Colon (tissue), 2 donors: ENCODE results near the gene PTOV1.

Experiments
- FAIRE-seq: peaks from 2 replicates; lab custom pipeline; 2012; peaks lifted over from hg19 to GRCh38; lab: Jason Lieb, UNC
- donor health status: control.
- donor health status: control.

PTOV1 gene

DNA sequence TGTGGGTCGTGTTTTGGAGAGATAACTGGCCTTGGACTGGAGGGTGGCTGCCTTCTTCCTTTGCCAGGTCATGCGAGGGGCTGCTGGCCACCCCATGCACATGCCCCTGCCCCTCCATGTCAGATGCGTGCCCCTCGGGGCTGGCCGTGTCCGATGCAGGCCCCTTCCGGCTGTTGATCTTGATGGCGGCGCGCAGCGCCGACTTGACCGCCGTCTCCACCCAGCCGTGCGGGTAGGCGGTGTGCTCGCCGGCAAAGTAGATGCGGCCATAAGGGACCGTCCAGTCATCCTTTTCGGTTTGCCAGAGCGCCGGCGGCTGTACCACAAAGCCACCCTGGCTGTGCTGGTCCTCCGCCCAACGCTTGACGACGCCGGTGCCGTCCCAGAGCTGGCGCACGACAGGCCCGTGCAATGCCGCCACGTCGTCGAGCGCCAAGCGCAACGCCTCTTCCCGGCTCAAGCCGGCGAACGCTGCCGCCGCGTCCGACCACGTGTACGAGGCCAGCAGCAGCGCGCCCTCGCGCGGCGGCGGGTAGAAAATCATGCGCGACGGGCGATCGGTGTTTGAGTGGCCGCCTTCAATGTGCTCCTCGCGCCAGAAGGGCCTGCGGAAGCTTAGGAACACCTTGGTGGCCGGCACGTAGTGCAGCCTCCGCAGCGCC lies 38.9 kb downstream of the PTOV1 start:
- FAIRE-seq: no peak

DNA sequence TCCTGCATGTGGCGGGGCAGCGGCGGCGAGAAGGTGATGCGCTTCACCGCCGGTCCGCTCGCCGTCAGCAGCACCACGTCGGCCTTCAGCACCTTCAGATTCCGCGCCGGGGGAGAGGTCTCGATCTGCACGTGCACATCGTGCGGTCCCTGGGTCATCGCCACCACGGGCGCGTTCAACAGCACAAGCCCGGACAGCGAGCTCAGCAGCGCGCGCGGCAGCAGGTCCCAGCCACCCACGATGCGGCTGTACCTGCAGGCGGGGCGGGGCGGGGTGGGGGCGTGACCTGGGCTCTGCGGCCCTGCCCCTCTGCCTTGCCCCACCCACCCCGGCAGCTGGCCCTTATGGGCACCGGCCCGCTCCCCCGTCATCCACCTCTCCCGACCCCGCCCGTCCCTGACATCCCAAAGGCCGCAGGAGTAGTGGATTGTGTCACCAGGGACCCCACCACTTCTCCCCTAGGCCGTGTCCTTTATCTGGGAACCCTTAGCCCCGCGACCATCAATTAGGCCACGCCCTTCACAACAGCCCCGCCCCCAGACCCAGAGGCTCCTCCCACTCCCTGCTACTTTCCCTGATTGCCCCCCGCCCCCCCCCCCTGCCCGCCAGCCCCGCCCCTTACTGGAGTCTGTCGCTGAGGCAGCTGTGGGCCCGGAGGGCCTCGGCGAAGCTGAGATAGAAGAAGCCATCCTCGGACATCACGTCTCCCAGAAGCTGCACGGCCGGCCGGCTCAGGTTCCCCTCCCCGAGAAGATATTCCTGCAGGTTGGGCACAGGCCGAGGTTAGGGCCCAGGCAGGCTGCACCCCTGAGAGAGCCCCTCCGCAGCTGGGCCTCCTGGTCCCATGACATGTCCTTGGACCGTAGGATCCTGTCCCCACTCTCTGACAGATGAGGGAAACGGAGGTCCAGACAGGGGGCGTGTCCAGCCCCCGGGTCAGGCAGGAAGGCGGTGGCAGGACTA lies 39.7 kb downstream of the PTOV1 start:
- no peak for FAIRE-seq

DNA sequence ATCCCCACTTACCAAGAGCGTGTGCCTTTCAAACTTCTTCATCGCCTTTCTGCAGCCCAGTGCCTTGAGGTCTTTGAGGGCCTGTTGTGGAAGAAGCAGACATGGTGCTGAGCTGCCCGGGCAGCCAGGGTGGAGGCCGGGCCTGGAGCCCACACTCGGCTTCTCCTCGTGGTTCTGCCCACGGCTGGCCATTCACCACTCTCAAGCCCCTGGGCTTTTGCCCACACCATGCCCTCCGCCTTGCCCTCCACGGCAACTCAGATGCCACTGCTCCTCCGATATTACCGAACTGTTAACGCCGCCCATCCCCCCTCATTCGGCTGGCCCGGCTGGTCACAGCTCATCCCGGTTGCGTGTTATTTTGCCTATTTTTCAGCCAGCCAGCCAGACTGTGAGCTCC lies 40.4 kb downstream of the PTOV1 start:
- no peak for FAIRE-seq

DNA sequence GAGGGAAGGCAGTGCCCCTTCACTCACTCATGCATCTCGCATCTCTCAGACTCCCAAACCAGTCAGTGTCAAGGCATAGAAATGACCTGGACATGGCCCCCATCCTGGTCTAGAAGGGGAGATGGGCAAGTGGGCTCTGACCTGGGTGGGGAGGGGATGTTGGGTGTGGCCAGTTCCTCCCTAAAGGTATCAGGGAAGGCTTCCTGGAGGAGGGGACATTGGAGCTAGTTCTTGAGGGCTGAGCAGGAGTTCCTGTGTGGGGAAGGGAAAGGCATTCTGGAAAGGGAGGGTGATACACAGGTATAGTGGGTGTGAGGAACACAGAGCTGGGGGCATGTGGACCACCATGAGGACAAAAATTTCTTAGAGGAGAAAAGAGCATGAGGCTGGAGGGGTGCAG lies 41.8 kb downstream of the PTOV1 start:
- FAIRE-seq: no peak

DNA sequence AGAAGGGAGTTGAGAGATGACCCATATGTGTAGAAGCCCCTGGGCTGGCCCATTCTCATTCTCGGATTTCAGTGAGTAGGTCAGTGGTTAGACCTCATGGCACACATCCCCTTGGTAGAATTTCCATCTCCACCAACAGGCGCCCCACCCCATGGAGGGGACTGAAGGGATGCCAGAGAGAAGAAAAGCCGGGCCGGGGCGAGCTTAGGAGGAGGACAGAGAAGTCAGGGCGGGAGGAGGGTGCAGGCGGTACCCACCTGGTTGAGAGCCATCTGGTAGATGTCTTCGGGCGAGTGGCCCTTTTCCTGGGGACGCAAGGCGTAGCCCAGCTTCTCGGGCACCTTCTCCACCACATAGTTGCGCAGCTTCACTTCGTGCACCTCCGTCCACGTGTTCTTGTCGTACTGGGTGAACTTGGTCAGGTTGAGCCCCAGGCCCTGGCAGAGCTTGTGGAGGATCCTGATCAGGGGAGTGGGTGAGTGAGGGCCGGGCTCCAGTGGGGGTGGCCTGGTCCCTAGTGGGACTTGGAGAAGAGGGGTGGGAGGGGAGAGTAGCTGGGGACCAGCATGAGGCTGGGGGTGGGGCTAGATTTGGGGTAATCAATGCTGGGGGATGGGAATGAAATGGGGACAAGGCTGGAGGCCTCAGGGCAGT lies 43.2 kb downstream of the PTOV1 start:
- FAIRE-seq: no peak

DNA sequence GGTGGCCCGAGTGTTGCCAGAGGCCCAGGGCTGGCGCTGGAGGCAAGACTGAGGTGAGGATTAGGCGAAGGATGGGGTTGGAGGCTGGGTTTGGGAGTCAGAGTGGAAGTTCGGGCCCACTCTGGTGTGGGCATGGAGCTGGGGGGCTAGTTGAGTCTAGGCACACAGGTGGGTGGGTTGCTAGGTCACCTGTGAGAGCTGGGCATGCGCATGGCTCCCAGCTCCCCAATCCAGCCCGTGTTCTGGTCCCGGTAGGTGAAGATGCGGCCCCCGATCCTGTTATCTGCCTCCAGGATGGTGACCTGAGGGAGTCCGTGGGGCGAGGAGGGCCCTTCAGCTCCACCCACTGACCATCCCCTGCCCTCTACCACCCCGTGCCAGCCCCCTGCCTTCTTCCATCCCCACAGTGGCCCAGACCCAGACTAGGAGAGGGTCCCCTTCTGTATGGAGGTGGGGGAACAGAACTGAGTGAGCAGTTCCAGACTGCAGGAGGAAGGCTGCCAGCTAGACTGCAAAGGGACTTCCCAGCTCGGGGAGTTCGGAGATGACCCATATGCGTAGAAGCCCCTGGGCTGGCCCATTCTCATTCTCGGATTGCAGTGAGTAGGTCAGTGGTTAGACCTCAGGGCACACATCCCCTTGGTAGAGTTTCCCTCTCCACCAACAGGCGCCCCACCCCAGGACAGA lies 44.1 kb downstream of the PTOV1 start:
- FAIRE-seq: no peak

DNA sequence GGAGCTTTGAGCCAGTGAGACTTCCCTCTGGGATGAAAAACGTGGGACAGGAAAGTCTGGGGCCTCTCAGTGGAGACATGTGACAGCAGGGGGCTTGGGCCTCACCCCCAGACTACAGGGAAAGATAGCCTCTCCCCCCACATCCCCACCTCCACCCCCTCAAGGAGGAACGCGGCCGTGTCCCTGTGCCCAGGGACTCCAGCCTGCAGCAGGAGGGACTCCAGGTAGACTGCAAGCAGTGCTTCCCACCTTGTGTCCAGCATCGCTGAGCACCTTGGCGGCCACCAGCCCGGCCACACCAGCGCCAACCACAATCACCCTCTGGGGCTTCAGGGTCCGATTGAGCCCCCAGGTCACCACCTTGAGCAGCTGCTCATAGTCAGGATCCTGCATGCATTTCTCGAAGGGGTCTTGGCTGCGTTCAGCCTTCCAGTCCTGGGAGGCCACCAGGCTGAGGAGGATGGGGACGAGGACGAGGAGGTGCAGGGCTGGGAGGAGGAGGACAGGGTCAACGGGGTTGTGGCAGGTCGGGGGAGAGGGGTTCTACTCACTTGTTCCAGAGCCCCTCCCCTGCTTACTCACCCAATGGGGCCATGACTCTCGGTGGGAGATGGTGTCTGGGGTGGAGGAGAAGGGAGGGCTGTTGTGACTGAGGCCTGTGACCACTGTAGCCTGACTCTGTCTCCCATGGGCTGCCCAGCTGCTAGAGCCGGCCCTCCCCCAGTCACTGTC lies 44.8 kb downstream of the PTOV1 start:
- no peak for FAIRE-seq

DNA sequence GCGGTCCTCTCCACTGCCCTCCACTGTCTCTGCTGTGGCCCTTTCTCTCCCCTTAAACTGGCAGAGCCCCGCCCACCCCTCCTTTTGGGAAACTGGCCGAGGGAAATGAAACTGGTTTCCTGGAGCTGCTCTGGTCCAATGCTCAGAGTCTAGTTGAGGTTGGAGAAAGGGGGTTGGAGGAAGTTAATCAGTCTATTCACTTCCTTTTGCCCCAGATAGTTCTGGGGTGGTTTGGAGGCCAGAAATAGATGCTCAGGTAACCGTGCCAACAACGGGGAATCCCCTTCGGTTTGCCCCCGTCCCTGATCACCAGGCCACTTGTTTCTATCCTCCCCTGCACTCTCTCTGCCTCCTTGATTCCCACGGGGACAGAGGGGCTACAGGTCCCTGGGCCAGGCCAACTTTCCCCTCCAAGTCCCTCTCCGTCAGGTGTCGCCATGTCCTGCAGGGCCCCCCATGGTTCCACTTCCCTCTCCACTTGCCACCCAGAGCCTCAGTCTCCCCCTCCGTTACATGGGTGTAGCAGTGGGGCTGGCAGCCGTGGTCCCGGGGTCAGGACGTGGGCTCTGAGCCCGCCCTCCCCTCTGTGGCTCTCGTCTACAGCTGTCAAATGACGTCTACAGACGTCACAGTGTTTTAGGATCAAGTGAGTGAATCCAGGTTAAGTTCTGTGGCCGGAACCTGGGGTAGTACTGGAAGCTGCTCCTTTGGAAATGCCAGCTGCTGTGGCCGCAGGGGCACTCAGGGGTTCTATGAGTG lies 46.1 kb downstream of the PTOV1 start, which contains the start of gene IL4I1:
Gene IL4I1, minus strand, starts transcription at position 25 of the 759 bp plus-strand sequence. CDS start 727 bp downstream, outside the sequence.
- FAIRE-seq: no peak

DNA sequence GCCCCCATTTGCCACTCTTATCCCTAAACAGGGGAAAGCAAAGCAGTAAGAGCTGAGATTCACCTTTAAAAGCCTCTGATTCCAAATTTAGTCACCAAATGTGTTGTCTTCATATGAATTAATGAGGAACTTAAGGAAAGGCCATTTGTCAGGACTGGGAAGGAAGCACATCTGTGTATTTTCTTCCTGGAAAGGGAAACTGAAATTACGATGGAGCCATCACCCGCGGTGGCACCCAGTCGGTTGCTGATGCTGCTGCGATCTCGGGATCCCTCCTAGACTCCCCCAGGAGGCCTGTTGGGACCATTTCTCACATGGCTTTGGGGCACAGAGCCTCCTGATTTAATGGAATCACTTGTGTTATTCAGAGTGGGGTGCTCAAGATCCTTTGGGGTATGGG lies 53.2 kb downstream of the PTOV1 start:
- no peak for FAIRE-seq

DNA sequence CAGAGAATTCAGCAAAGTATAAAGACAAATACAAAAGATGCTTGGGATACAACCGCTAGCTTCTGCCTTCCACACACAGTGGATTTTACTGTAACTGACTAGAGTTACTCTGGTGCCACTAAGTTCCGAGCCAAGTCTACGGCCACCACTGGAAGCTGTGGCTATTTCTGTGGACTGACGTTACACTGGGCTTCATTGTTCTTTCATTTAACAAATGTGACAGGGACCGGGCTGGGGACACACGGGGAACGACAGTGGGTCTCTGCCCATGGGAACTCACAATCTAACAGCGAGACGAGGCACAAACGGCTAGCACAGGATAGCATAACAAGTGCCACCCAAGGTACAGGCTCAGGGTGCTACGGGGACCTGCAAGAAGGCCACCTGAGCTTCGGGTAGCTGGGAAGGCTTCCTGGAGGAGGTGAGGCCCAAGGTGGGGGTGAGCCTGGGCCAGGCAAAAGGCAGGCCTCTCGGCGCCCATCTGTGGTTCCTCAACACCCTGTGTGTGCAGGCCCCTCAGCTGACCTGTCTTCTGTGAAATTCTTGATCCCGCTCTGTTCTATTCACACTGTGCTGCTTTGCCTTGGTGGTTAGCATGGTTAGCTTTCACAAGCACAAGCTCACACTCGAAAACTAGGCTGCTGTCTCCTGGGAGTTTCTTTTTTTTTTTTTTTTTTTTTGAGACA lies 56.1 kb downstream of the PTOV1 start:
- FAIRE-seq: no peak

DNA sequence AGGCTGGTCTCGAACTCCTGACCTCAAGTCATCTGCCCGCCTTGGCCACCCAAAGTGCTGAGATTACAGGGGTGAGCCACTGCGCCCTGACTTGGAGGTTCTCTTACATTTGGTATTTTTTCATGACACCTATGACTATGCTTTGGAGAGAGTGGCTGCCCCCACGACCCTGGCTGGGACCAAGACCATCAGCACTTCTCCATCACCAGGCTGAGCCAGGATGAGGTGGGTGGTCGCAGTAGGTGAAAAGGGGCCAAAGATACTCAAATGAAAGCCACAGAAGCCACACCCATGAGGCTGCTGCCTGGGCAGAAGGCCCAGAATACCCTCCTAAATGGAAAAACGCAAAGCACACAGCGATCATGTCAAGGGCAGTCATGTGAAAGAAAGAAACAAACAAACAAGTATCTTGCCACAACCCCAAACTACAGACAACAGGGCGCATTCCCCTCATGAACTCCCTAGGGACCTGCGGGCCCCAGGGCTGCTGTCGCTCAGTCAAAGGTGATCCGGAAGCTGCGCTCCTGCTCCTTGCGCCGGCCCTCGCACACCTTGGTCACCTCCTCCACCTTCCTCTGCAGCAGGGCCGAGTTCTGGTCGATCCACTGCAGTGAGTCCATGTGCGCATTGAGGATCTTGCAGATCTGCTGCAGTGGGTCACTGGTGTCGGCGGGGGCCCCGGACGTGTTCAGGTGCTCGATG lies 56.9 kb downstream of the PTOV1 start:
- no peak for FAIRE-seq

DNA sequence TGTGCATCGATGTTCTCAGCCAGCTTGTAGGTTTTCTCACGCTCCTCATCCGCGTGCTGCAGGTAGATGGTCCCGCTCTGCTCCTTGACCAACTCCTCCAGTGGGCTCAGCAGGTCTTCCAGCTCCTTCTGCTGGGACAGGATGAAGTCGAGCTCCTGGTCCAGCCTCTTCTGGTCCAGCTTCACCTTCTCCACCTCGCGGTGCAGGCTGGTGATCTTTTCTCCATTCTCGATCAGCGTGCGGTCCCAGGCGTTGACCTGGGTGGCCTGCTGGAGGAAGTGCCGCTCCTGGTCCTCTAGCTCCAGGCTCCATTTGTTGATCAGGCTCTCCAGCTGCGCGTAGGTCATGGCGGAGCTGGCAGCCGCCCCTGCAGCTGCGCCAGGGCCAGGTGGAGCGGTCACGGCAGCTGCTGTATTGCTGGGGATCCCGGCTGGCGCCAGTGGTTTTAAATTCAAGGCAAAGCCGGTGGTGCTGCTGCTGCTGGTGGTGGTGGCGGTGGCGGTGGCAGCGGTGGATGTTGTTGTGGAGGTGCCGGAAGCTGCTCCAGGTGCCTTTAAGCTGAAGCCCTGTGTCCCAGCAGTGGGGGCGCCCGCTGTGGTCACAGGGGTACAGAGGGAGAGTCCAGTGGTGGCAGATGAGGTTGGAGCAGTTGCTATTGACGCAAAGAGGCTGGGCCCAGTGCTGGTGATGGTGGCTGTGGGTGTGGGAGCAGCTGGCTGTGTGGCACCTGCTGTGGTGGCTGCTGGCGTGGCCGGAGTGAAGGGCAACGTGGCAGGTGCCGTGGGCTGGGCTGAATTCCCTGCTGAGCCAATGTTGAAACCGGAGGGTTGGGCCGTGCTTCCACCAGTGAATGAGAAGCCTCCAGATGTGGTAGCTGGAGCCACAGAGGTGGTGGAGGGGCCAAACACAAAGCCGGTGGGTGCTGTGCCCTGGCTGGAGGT lies 57.8 kb downstream of the PTOV1 start:
- no peak for FAIRE-seq

DNA sequence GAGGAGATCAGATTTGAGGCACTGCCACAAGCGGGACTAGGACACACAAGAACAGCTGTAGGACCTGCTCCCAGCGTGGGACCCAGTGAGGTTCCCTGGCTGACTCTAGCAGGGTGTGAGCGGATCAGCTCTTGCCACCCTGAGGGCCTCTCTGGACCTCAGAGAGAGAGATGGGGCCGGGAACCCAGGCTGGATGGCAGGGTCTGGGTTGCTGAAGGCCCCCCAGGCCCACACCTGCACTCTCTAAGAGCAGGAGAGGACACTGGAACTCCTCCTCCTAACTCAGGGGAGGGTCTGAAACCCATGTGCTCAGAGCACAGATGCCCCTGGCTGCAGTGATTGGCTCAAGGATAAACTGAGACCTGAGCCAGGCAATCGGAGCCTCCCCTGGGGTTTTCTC lies 59.2 kb downstream of the PTOV1 start:
- FAIRE-seq: no peak
